Smooth muscle cell of the pulmonary artery (primary cell): ENCODE measurements around the gene ARID4A. TPM values are rescaled to one million over a fixed set of nuclear protein-coding genes. Genes with fewer than 3 reads are reported as not detected.

Experiments used
- total RNA-seq: library from RNA; depleted of rRNA; stranded (reverse); fragments of >200 nt; gene quantifications from 2 replicates; pipeline ENCODE4 v1.2.3, GENCODE V29; 2014

Gene ARID4A
- 7.8 and 9.5 TPM in 2 replicates for total RNA-seq

GRCh38 chr14:58298477-58299400 is at the start of gene ARID4A:
Gene ARID4A, plus strand, starts transcription at chr14:58298555. Its CDS starts 1,300 bp downstream, at chr14:58299855.

GRCh38 chr14:58395812-58396788 is 97.7 kb downstream of the ARID4A start, which contains the start of gene TOMM20L:
Gene TOMM20L, plus strand, starts transcription at chr14:58395930. Its CDS starts 28 bp downstream, at chr14:58395958.

Other genes starting within 250 kb of the ARID4A start
- 9.1 and 9.6 TPM in 2 replicates for gene ARMH4, start 146.3 kb upstream of the ARID4A start, total RNA-seq
- gene ACTR10, start 98.4 kb upstream of the ARID4A start, total RNA-seq: 38.0 and 39.3 TPM in 2 replicates
- gene PSMA3, start 53.7 kb upstream of the ARID4A start, total RNA-seq: 68.9 and 83.9 TPM in 2 replicates
- not detected in 2 replicates for gene TOMM20L, start 97.4 kb downstream of the ARID4A start, total RNA-seq
- 16.6 and 17.3 TPM in 2 replicates for gene TIMM9, start 129.0 kb downstream of the ARID4A start, total RNA-seq
- 18.6 and 19.5 TPM in 2 replicates for gene KIAA0586, start 129.2 kb downstream of the ARID4A start, total RNA-seq